Measurements from ENCODE around the gene GNAI2.

DNA sequence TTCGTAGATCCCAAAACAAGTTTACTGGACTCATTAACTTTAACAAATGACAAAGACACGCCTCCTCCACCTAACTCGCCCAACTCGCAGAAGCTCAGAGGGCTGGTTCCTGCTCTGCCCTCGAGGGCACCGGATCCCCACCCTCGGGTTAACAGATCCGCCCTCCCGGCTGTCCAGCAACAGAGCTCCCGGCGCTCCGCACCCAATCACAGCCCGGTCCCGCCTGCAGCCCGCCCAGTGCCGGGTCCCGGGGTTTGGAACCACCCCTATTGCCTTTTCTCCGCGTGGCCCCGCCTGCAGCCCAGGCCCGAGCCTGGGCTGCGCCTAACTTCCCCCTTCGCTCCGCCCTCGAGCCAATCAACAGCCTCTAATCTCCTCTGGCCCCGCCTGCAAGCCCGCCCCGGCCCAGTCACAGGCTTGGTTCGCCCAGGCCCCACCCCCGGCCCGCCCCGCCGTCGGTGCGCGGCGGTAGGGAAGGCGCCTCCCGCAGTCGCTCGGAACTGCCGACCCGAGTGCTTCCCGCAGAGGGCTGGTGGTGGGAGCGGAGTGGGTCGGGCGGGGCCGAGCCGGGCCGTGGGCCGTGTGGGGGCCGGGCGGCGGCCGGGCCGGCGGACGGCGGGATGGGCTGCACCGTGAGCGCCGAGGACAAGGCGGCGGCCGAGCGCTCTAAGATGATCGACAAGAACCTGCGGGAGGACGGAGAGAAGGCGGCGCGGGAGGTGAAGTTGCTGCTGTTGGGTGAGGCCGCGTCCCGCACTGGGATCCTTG is at the start of gene GNAI2:
- TF ChIP-seq POLR2A (IDR thresholded peaks at IDR 0.05; ENCODE audit: low read depth, low read length) = peak; percentile 85
- TF ChIP-seq SPI1 (IDR thresholded peaks at IDR 0.05; ENCODE audit: low read depth, low read length) = no peak
- TF ChIP-seq POLR2AphosphoS5 (IDR thresholded peaks at IDR 0.05; ENCODE audit: low read depth, low read length) = peak; percentile 77; the same call in 1 of the 2 replicates
- TF ChIP-seq TAF1 (IDR thresholded peaks at IDR 0.05; ENCODE audit: low read depth, low read length) = peak; percentile 91
- no peak for TF ChIP-seq PAX5 (IDR thresholded peaks at IDR 0.05; ENCODE audit: insufficient read depth, low read length, severe bottlenecking)
- TF ChIP-seq POU2F2 (IDR thresholded peaks at IDR 0.05; ENCODE audit: low read depth, low read length) = no peak

Data from GM12891 (cell line).